HG03280 (cell line): ENCODE measurements around the gene OVCH1.

Experiments
- ATAC-seq: cut with Tn5 transposase; IDR thresholded peaks from one replicate; pipeline ENCODE4 v1.9.1; 2021; ENCODE audit warnings: mild to moderate bottlenecking, moderate library complexity; ENCODE audit not compliant: unreplicated experiment

OVCH1 gene, protein sequence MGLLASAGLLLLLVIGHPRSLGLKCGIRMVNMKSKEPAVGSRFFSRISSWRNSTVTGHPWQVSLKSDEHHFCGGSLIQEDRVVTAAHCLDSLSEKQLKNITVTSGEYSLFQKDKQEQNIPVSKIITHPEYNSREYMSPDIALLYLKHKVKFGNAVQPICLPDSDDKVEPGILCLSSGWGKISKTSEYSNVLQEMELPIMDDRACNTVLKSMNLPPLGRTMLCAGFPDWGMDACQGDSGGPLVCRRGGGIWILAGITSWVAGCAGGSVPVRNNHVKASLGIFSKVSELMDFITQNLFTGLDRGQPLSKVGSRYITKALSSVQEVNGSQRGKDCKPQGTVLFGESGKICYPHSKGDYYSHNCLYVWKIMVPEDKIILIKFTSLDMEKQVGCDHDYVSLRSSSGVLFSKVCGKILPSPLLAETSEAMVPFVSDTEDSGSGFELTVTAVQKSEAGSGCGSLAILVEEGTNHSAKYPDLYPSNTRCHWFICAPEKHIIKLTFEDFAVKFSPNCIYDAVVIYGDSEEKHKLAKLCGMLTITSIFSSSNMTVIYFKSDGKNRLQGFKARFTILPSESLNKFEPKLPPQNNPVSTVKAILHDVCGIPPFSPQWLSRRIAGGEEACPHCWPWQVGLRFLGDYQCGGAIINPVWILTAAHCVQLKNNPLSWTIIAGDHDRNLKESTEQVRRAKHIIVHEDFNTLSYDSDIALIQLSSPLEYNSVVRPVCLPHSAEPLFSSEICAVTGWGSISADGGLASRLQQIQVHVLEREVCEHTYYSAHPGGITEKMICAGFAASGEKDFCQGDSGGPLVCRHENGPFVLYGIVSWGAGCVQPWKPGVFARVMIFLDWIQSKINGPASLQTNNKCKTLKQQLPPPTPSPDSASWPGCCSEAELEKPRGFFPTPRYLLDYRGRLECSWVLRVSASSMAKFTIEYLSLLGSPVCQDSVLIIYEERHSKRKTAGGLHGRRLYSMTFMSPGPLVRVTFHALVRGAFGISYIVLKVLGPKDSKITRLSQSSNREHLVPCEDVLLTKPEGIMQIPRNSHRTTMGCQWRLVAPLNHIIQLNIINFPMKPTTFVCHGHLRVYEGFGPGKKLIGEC

DNA sequence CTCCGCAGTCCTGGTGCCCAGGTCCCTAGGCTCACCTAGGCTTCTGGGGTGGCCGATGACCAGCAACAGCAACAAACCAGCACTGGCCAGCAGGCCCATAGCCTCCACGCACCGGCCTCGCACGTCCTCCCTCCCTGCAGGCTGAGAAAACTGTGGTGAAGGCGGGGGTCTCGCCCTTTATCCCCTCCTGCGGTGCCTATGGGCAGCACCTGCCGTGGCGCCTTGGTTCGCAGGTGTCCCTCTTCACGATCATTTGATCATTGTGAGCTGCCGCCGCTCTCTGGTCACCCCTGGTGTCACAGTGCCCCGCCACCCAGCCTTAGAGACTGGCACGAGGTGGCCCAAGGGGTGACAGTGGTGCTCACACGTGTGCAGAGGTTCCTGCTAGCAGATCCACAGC, at the start of gene OVCH1:
Gene OVCH1 (minus strand): TSS at position 99 of the 400 bp plus-strand sequence. CDS start 0 bp downstream, at position 99.
- no peak for ATAC-seq

DNA sequence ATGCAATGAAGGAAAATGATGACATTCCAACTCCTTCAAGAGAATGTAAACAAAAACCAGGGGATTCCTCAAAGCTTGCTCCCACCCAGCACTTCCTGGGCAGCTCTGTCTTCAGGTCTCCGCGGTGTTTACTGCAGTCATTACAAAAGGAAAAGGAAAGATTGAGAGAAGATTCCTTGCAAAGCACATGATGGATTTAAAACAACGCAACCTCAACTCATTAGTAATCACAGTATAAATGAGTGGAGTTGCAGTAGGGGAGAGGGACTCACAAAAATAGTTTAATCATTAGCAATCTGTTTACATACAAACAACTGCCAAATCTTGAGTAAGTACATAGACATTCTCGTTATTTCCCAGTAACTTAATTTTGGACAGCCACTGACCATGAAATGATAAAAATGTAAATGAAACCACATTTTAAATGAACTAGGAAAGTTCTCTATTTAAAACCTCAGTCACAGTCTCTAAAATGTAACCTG, 49.7 kb upstream of the OVCH1 start:
- ATAC-seq: no peak

DNA sequence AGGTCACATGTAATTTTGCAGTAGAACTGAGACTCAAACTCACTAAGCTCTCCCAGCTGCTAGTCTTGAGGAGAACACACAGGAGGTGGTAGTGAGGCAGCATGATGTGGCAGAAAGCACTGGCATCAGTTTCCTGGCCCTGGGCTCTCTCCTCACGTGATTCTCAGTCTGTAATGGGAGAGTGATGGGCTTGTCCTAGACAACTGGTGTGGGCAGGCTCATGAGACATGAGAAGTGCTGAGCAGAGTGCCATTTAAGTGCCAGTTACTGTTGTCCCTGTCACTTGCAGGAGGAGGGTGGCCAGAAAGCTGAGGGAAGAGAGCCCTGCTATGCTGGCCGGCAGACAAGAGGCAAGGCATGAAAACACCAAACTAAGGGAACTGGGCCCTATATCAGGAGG, 48.5 kb upstream of the OVCH1 start:
- ATAC-seq: no peak

DNA sequence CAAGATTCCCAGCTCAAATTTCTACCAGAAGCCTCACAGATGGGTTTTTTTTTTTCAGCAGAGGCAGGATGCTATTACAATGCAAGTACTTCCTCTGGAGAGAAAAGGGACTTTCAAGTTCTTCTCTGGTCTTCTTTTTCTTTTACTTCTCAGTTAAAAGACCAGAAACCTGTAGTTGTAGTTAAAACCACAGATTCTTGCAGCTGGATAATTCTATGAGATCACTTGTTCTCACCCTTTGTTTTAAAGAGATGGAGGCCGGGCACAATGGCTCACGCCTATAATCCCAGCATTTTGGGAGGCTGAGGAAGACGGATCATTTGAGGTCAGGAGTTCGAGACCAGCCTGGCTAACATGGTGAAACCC, 47.6 kb upstream of the OVCH1 start:
- ATAC-seq: peak; percentile 81

DNA sequence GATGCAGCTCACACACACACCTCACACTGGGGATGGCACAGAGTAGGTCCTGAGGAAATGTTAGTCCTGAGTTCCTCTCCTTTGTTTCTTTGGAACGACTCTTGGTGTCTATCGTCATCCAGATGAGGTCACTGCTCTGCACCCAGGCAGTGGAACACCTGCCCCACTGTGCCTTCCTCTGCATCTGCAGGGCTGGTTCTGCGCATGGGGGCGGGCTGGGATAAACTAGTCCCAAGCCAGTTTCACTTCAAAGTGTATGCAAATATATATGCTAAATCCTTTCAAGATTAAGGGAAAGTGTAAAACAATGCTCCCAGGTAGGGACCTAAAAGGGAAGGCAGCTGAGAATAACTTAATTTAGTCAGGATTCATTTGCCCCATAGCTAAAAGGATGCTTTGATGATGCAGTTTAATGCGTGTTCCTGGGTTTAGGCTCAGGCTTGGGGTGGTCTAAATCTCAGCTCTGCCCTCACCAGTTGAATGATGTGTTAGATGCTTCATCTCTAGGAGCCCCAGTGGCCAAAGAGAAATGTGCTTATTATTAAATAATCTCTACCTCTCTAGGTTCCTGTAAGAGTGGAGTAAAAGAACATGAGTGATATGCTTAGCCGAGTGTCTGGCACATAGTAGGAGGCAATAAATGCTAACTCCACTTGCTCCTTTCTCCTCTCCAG, 47.1 kb upstream of the OVCH1 start:
- ATAC-seq: peak; percentile 33

DNA sequence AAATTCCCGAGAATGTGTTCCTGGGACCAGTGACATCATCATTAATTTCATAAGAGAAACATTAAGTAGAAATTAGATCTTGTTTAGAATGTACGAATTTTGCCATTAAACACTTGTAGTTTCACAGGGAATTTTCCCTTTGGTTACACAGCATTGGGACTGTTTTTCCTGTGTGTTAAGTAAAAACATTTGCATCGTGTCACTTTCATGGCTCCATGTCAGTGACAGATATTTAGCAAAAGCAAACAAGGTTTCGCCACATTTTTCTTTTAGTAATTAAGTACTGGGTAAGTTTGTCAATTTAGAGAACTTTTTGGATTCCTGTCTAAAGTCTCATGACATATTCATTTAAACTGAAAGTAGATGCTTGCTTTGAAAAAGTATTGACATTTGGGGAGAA, 45.5 kb upstream of the OVCH1 start:
- ATAC-seq: no peak

DNA sequence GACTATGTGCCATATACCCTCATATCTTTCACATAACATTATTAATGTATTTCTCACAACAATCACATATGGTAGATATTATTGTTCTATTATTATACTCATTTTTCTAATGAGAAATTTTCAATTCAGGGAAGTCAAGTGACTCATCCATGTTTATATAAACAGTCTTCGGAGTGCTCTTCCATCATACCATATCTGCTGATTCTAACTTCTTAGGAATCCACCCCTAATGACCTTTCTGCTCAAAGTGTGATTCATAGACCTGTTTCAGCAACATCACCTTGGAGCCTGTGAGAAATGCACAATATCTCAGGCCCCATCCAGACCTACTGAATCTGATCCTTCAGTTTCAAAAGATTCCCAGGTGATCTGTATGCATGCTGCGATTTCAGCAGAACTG, 39.8 kb upstream of the OVCH1 start:
- ATAC-seq: no peak

DNA sequence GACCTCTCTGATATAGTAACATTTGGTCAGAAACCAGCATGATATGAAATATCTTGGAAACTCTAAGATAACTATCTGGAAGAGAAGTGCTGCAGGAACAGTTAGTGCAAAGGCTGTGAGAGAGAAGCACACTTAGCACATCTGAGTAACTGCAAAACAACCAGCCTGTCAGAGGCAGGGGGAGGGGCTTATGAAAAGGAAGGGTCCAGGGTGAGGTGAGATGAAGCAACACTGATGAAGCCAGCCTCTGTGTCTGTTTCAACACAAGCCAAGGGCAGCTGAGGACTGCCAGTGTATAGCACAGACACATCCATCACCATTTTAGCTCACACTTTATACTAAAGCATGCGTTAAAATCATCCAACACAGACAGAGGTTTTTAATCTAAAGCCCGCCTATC, 37.4 kb upstream of the OVCH1 start:
- no peak for ATAC-seq

DNA sequence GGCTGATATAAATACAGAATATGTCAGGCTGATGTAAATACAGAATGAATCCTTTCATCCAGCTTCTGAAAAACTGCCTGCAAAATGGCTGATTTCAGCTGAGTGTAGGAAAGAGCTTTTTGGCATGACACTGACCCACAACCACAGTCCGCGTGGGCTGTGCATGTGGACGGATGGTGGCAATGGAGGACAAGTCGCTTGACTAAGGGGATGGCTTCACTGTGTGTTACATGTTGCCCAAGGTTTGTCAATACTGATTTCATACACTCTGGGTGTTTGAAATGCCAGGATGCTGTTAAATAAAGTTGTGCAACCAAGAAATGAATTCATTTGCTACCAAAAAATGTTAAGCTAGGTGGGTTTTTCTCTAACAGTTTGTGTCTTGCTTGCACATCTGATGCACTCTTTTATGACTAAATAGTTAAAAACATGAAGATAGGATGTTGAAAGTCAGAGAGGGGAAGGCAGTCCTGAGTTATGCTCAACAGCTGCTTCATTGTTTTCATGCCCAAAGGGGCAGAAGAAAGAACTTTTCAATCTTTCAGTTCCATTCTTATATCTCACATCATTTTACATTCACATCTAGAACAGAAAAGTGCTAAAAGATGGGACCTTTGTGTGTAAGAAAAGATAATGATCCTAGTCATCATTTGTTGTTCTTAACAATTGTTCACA, 36.5 kb upstream of the OVCH1 start:
- ATAC-seq: no peak

DNA sequence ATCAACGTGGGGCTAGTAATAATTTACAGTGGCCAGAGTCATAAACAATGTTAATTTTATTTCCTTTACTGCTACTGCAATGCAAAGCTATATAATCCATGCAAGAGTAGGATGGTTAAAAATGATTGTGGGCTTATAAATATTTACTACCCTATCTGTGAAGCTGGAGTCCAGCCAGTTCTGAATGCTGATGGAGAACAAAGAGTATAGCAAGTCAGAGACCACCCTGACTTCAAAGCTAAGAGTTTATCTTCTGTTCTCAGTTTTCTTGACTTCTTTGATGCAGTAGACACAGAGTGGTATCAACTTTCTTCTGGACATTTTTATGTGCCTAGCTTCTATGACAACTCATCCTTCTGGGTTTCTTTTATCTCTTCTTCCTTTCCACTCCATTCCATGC, 34.0 kb upstream of the OVCH1 start:
- ATAC-seq: no peak

DNA sequence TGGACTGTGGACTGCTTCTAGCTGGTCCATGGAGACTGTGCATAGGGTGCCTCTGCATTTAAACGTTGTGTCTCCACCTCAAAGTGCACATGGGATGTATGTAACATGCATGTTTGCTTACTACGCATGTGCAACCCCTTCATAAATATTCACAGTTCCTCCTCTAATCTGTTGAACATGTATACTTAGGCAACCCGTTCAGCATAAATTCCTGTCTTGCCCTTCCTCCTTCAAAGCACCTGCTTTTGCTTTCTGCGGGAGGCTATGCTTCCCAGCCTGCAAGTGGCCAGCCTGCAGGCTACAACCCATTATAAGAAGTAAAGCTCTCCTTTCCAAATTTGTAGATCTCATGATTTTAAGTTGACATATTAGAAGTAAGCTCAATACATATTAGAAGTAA, 33.0 kb upstream of the OVCH1 start:
- no peak for ATAC-seq

DNA sequence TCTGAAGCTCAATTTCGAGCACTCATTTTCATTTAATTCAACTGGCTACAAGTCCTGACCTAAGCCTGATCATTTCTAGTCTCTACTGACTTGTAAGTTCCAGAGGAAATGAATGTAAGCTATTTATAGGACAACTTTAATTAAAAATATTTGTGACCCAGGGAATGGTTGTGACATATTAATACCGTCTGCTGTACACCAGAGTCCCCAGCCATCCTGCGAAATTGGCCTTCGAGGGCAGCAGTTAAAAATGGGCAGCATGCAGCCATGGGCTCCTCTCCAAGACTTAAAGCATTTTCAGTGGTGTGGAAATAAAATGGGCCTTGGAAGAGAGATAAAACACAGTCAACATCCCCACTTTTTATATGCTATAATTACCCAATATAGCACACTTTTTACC, 30.7 kb upstream of the OVCH1 start:
- no peak for ATAC-seq

DNA sequence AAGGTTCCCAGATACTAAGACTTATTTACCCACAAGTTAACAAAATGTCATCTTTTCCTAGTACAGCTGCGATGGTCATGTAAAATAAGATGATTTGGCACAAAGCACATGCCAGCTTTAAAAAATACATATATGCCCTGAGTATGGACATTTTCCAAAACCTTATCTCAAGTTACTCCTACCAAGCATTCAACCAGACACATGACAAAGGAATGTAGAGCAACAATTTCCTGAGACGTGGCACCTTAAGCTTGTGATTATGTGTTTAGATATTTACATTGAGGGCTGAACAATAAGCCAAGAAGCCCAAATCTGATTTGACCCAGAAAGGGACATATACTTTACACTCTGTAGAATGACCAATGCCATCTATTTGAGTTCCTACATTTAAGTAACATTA, 24.5 kb upstream of the OVCH1 start:
- no peak for ATAC-seq

DNA sequence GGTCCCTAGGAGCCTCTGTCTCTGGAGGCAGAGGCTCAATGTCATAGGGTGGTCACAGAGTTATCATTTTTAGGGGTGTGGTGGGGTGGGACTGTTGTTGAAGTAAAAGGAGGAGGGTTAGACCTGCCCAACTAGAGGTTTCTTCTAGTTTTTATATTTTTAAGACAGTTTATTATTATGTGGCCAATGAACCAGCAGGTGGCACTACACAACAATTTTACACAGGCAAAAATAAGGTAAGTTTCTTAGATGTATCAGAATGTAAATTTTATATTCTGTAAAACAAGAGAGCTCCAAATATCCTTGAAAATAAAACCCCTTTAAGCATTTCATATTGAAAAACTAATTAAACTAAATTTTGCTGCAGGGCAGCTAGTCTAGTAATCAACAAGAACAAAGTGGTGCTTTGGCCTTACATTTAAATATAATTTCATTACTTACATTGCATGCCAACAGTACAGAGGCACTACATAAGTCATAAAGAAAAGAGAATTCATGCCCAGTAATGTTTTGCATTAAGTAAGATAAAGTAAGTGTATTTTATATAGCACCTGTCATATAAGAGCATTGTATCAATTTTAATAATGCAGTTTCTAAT, 22.2 kb upstream of the OVCH1 start:
- ATAC-seq: peak; percentile 47

DNA sequence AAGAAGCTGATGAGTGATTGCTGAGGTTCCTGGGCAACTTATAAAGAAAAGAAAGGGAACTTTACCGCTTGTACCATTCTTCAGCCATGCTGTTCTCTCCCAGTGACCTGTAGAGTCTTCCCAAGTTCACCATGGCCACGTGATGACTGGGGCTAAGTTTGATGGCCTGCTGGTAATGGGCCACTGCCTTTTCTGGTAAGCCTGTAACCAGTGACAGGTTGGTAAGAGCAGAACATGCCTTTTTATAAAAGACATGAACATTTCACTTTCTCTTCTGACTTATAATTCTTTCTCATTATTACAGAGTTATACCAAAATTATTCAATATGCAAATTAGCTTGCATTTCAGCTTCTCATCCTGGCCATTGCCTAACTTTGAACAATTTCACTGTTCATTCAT, 20.9 kb upstream of the OVCH1 start:
- no peak for ATAC-seq

DNA sequence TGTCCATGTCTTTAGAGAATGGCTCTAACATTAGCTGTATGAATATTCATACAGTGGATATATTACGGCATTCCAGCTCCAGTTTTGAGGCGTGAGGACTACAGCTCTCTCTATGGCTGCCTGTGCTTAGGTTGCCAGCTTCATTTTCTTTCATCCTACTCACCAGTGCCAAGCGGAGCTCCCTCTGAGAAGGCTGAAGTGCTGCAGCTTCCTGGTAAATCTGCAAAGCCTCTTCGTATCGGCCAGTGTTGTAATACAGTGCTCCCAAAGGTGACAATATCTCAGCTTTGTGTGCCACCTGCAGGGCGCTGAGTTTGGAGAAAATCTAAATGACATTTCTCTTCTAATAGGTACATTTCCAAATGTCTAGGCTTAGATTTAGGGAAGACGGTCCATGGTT, 19.8 kb upstream of the OVCH1 start:
- ATAC-seq: no peak

DNA sequence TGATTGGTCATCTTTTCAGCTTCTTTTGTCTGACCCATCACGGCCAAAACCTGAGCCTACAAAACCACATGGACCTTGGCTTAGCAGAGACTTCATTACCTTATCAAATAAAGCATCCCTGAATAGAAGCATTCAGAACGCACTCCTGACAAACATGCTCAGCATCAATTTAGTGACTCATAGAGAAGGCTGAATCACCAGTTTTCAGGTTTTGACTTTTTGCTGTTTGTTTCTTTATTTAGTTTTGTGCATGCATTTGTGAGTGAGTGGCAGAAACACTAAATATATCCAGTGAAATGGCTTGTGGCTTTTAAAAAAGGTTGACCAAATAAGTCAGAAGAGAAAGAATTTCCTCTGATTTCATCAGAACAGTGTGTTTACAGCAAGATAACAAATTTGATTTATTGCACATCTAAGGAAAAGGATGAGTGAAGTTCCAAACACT, 19.0 kb upstream of the OVCH1 start:
- ATAC-seq: no peak

DNA sequence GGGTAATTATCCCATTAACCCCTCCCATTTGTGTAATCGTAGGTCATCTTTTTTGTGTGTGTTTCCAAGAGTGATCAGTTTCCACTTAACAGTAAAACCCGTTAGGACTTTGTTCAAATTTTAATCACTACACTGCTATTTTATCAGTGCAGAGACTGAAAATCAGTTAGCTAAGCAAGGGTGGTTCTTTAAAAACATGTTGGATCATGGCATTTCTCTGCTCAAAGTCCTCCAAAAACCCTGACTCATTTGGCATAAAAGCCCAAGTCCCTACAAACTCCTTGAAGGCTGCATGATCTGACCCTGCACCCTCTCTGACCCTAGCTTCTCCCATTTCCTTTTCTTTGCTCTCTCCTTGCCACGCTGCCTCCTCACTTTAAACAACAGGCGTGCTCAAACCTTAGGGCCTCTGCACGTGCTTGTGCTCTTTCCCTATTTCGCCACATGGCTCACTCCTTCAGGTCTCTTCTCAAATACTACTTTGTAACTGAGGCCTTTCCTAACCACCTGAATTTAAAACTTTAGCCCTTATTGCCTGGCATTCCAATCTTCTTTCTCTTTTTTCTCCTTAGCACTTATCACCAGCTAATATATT, 13.2 kb upstream of the OVCH1 start:
- no peak for ATAC-seq

DNA sequence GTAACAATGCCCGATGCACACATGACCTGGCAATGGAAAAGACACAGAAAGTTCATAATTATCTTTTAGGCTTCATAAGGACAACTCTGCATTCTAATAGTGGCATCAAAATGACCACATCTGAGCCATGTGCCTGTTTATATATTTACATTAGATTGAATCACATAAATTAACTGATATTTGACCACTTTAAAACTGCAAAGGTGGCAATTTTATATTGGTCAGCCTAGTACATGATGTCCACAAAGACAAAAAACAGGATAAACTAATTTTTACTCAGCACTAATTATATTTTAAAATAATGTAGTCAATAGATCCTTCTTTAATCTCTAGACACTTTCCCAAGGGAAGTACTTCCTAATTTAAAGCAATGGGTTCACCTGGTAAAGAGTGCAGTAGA, 12.0 kb upstream of the OVCH1 start:
- ATAC-seq: no peak

DNA sequence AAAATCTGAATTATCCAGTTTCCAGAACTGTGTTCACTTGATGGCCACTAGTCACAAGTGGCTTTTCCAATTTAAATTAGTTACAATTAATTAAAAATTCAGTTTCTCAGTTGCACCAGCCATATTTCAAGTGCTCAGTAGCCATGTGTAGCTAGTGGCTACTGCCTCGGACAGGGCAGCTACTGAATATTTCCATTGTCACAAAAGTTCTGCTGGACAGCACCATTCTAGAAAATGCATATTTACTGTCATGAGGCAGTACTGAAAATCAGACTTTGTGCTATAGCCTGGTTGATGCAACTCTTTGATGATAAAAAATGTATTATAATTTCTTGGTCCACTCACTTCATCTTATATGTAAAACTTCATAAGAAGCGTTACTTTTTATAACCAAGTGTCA, 11.5 kb upstream of the OVCH1 start:
- ATAC-seq: no peak
